GM18867 (cell line): ENCODE measurements around the gene TMPRSS6.
"Not testable (repeated sequence)": the region's sequence is repeated elsewhere in the genome, so short reads cannot be mapped to it uniquely, and the experiment has no call there.

Source experiments
- ATAC-seq: cut with Tn5 transposase; IDR thresholded peaks from one replicate; pipeline ENCODE4 v1.9.1; 2021; ENCODE audit warnings: mild to moderate bottlenecking, moderate library complexity; ENCODE audit not compliant: unreplicated experiment

Gene TMPRSS6

DNA sequence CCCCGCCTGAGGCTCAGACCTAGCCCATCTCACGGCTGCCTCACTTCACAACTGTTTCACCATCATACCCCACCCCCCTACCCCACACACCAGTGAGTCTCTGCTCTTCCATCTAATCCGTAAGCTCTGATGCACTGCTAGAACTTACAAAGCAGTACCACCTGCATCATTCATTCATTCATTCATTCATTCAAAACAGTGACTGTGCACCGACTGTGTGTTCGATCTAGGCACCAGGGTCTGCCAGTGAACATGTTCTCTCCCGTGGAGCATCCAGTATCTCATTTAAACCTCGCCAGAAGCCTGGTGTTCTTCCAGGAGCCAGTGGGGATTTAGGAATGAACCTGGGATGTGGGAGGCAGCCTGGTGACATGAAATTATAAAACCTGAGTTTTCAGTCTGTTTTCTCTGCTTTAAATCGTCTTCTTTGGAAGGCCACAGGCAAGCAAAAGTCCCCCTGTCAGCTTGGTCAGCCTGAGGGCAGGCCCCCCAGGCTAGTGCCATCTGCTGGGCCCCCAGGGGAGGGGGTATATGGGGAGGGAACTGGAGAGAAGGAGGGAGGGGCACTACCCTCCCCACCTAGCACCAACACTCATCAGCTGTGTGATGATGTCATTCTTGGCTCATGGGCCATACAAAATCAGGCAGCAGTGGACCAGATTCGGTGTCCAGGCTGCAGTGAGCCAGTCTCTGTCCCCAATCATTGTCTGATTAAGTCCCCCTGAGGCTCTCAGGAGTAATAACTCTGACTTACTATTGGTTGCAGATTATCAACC is 18.4 kb downstream of the TMPRSS6 start:
- no peak for ATAC-seq

- no peak for ATAC-seq
Observed at GRCh38 chr22:37089434-37089833, 20.1 kb downstream of the TMPRSS6 start.

GRCh38 chr22:37088750-37089408 is 20.6 kb downstream of the TMPRSS6 start:
- ATAC-seq = no peak

GRCh38 chr22:37088108-37088605 is 21.4 kb downstream of the TMPRSS6 start:
- no peak for ATAC-seq

GRCh38 chr22:37086184-37086583 is 23.3 kb downstream of the TMPRSS6 start:
- no peak for ATAC-seq

- ATAC-seq = no peak
Observed at GRCh38 chr22:37084385-37084784, 25.1 kb downstream of the TMPRSS6 start.

GRCh38 chr22:37083914-37084313 is 25.6 kb downstream of the TMPRSS6 start:
- no peak for ATAC-seq

GRCh38 chr22:37082251-37082873 is 27.2 kb downstream of the TMPRSS6 start:
- no peak for ATAC-seq

GRCh38 chr22:37080838-37081237 is 28.7 kb downstream of the TMPRSS6 start:
- ATAC-seq = no peak

DNA sequence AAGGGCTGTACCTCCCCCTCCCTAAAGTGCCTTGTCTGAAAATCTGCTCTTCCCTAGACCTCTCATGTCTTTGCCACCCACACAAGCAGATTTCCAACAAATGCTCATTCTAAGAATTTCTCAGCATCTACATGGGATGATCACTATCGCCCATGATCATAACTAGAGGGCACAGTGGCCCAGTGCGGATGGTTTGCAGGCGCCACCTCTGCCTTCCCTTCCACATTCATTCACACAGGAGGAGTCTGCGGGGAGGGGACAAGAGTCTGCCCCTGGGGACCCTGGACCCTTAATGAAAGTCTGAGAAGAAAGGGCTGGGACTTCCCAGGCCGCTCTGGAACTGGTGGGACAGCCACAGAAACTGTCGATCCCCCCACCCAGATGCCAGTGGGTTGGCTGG is 29.1 kb downstream of the TMPRSS6 start:
- no peak for ATAC-seq

DNA sequence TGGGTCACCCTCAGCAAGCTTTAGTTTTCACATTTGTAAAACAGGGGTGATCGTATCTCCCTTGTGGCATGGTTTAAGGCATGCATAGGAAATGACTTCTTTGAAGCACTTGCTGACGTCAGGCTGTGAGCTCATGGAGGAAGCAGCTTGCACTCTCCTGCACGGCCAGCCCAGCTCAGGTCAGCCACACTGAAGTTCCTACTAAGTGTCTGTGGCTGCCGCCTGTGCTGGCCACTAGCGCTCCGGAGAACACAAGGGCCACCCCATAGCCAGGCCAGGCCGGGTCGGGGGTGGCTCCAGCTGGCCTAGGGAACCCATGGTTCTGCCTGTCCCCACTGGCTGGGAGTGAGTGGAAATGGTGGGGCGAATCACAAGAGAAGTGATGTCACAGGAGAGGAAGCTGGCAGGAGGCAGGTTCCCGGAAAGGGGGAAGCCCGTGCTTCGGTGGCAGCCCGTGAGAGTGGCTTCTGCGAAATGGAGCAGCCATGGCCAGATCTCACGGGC is 29.8 kb downstream of the TMPRSS6 start:
- no peak for ATAC-seq

DNA sequence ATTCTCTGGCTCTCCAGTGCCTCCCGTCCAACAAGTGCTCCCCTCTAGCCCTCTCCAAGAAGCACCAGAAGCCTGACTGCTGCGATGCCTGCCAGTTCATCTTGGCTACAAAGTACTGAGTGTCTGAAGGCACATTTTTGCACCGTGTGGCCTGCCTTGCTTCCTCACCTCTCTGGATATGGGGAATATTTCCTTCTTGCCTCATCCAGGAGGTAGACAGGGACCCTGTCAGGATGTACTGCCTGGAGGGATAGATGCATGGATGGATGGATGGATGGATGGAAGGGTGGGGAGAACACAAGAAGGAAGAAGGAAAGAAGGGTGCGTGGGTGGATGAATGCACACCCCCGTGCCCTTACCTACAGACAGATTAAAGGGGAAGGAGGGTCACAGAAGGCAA is 30.4 kb downstream of the TMPRSS6 start:
- no peak for ATAC-seq

GRCh38 chr22:37077802-37078448 is 31.6 kb downstream of the TMPRSS6 start:
- ATAC-seq = no peak

GRCh38 chr22:37075822-37076433 is 33.6 kb downstream of the TMPRSS6 start:
- ATAC-seq = no peak

- no peak for ATAC-seq
Observed at GRCh38 chr22:37075046-37075445, 34.5 kb downstream of the TMPRSS6 start.

DNA sequence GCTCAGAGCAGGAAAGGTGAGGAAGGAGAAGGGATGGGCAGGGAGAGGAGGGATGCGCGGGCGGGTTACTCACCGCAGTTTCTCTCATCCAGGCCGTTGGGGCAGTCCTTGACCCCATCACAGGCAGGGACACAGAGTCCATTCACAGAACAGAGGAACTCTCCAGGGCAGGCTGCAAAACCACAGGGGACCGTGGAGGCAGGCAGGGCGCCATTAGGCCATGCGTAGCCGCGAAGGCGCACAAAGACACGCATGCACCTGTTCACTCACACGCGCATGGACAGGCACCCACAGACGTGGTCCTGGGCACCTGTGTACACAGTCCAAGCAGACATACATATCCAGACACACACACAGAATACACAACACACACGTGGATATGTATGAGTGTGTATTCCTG is 35.0 kb downstream of the TMPRSS6 start:
- no peak for ATAC-seq

DNA sequence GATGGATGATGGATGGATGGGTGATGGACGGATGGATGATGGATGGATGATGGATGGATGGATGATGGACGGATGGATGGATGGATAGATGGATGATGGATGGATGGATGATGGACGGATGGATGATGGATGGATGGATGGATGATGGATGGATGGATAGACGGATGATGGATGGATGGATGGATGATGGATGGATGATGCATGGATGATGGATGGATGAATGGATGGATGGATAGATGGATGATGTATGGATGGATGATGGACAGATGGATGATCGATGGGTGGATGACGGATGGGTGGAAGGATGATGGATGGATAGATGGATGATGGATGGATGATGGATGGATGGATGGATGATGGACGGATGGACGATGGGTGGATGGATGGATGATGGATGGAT is 36.8 kb downstream of the TMPRSS6 start:
- ATAC-seq = no peak

DNA sequence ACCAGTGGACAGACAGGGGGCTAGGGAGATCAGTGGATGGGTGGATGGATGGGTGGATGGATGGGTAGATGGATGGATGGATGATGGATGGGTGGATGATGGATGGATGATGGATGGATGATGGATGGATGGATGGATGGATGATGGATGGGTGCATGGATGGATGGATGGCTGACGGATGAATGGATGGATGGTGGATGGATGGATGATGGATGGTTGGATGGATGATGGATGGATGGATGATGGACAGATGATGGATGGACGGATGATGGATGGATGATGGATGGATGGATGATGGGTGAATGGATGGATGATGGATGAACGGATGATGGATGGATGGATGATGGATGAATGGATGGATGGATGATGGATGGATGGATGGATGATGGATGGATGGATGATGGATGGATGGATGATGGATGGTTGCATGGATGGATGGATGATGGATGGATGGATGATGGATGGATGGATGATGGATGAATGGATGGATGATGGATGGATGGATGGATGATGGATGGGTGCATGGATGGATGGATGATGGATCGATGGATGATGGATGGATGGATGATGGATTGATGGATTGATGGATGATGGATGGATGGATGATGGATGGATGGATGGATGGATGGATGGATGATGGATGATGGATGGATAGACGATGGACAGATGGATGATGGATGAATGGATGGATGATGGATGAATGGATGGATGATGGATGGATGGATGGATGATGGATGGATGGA is 37.5 kb downstream of the TMPRSS6 start:
- not testable (repeated sequence) for ATAC-seq

DNA sequence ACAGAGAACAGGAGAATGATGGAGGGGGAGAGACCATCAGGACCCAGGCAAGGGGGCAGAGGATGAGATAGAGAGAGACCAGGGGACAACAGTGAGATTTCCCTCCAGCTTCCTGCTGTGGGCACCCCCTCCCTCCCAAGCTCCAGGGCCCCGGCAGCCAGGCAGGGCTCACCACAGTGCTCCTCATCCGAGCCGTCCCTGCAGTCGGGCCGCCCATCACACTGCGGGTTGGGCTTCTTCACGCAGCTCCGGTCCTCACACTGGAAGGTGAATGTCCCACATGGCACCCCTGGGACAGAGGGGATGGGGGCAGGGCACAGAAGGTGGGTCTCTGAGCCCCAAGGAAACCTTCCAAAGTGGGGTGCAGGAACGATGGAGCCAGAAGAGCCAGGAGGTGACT is 38.8 kb downstream of the TMPRSS6 start:
- ATAC-seq = no peak

GRCh38 chr22:37070334-37070733 is 39.2 kb downstream of the TMPRSS6 start:
- no peak for ATAC-seq
